Osteocyte (in vitro differentiated cells): ENCODE results near the gene ZG16B. TPM values are rescaled to one million over a fixed set of nuclear protein-coding genes. Genes with fewer than 3 reads are reported as not detected.
A peak's percentile ranks its signal among the peaks of the same experiment; 100 is the strongest.

Experiments
- DNase-seq: peaks from one replicate; pipeline ENCODE4 v3.0.0; 2021; ENCODE audit warnings: mixed read lengths; ENCODE audit not compliant: unreplicated experiment; ENCODE audit errors: extremely low spot score
- H3K27ac Mint-ChIP-seq: one replicate; pipeline ENCODE4 v1.8.0; 2021; ENCODE audit warnings: mild to moderate bottlenecking, mixed read lengths; ENCODE audit not compliant: unreplicated experiment
- H3K27me3 Mint-ChIP-seq: one replicate; pipeline ENCODE4 v1.8.0; 2021; ENCODE audit warnings: mixed read lengths; ENCODE audit not compliant: unreplicated experiment
- H3K36me3 Mint-ChIP-seq: one replicate; pipeline ENCODE4 v1.8.0; 2021; ENCODE audit warnings: mixed read lengths; ENCODE audit not compliant: unreplicated experiment
- H3K4me1 Mint-ChIP-seq: one replicate; pipeline ENCODE4 v1.8.0; 2021; ENCODE audit warnings: mixed read lengths; ENCODE audit not compliant: unreplicated experiment
- H3K4me3 Mint-ChIP-seq: one replicate; pipeline ENCODE4 v1.8.0; 2021; ENCODE audit warnings: mild to moderate bottlenecking, moderate library complexity, mixed read lengths; ENCODE audit not compliant: unreplicated experiment
- H3K9me3 Mint-ChIP-seq: one replicate; pipeline ENCODE4 v1.8.0; 2021; ENCODE audit warnings: mixed read lengths; ENCODE audit not compliant: unreplicated experiment
- CTCF ChIP-seq: fragments of 200-600 bp; sonication (generic); IDR thresholded peaks from 2 replicates; pipeline ENCODE4 v1.5.0; 2021; ENCODE audit warnings: antibody characterized with exemption, mild to moderate bottlenecking, moderate library complexity
- total RNA-seq: library from RNA; stranded (reverse); gene quantifications from 2 replicates; pipeline ENCODE4 v1.2.1, GENCODE V29; 2021

Gene ZG16B
- total RNA-seq, 1 donor from 2014 or later = not detected

- DNase-seq = peak; percentile 40
- no peaks in the 10 kb centered on the region for H3K36me3 Mint-ChIP-seq
- no peak for TF ChIP-seq CTCF
- H3K4me1 Mint-ChIP-seq = no peaks in the 10 kb centered on the region
- no peak overlapping the region for H3K27ac Mint-ChIP-seq
- peaks cover 16% of the 10 kb centered on the region for H3K27me3 Mint-ChIP-seq
- H3K4me3 Mint-ChIP-seq = no peak overlapping the region
- no peaks in the 10 kb centered on the region for H3K9me3 Mint-ChIP-seq
Observed at GRCh38 chr16:2821487-2822157, 8.5 kb upstream of the ZG16B start.

- Mint-ChIP-seq H3K36me3 (no peaks in the 10 kb centered on the region), H3K27ac (no peak overlapping the region), H3K27me3 (peaks cover 16% of the 10 kb centered on the region), H3K4me3 (no peak overlapping the region), H3K9me3 (no peaks in the 10 kb centered on the region), H3K4me1 (no peaks in the 10 kb centered on the region)
- peak; percentile 49 for DNase-seq
- TF ChIP-seq CTCF = no peak
Observed at GRCh38 chr16:2822158-2822495, 8.0 kb upstream of the ZG16B start.

- Mint-ChIP-seq H3K36me3 (no peaks in the 10 kb centered on the region), H3K9me3 (no peaks in the 10 kb centered on the region), H3K4me3 (no peak overlapping the region), H3K4me1 (no peaks in the 10 kb centered on the region), H3K27ac (no peak overlapping the region), H3K27me3 (peaks cover 16% of the 10 kb centered on the region)
- TF ChIP-seq CTCF = no peak
- DNase-seq = no peak
Observed at GRCh38 chr16:2822496-2822895, 7.6 kb upstream of the ZG16B start.

GRCh38 chr16:2824626-2825025 lies 5.5 kb upstream of the ZG16B start:
- Mint-ChIP-seq H3K9me3 (no peaks in the 10 kb centered on the region), H3K36me3 (no peaks in the 10 kb centered on the region), H3K27ac (no peak overlapping the region), H3K4me1 (no peaks in the 10 kb centered on the region), H3K4me3 (no peak overlapping the region), H3K27me3 (peaks cover 20% of the 10 kb centered on the region)
- no peak for DNase-seq
- TF ChIP-seq CTCF = no peak

GRCh38 chr16:2825049-2825742 lies 4.9 kb upstream of the ZG16B start:
- no peak overlapping the region for H3K4me3 Mint-ChIP-seq
- DNase-seq = no peak
- peaks cover 20% of the 10 kb centered on the region for H3K27me3 Mint-ChIP-seq
- H3K9me3 Mint-ChIP-seq = no peaks in the 10 kb centered on the region
- no peak for TF ChIP-seq CTCF
- H3K27ac Mint-ChIP-seq = no peak overlapping the region
- H3K36me3 Mint-ChIP-seq = no peaks in the 10 kb centered on the region
- no peaks in the 10 kb centered on the region for H3K4me1 Mint-ChIP-seq
